GM21381 (cell line): ENCODE measurements around the gene CHD5.

ENCODE experiments used
- ATAC-seq: cut with Tn5 transposase; IDR thresholded peaks from one replicate; pipeline ENCODE4 v1.9.1; 2021; ENCODE audit warnings: mild to moderate bottlenecking, moderate library complexity; ENCODE audit not compliant: unreplicated experiment

Gene CHD5

GRCh38 chr1:6157132-6157527 lies 23.0 kb downstream of the CHD5 start:
- ATAC-seq = no peak

DNA sequence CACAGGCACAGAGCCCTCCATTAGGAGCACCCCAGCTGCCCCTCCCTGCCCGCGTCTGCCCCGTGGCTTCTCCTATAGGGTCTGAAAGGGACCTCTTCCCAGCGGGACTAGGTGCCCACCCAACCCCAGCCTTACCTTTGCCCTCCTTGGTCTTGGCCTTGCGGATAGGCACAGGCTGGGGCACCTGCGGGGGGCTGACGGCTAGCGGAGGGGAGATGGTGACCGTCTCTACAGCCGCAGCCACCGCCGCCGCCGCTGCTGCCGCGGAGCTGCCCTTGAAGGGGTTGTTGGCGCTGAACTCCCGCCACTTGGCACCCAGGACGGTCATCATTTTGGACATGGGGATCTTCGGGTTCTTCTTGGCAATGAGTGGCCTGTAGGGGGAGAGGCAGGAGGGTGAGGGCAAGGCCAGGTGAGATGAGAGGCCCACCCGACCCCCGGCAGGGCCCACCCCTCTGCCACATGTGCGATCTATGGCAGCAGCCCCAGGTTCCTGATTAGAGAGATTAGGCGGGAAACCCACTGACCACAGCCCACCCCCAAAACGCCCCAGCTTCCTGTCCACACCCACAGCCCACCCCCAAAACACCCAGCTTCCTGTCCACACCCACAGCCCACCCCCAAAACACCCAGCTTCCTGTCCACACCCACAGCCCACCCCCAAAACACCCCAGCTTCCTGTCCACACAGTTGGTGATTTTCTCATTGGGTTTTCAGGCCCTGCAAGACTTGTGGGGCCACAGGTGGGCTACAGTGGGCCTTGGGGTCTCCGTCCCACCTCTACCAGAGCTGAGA lies 25.4 kb downstream of the CHD5 start:
- ATAC-seq = no peak

DNA sequence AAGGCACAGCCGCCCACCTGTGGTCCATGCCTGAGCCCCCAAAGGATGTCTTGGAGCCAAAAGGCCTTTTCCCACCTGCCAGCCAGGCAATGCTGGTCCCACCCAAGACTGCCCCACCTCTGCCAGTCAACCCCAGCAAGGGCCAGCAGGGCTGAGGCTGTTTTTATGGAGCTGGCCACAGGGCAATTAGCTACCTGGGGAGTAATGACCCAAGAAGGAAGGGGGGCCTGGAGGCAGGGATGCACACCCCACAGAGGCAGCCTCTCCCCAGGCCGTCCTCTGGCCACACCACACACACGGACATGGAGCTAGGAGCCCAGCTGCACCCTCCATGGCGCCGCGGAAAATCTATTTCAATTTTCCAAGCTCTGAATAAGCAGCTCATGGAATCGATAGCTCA lies 27.2 kb downstream of the CHD5 start:
- no peak for ATAC-seq

- ATAC-seq = no peak
Observed at GRCh38 chr1:6152181-6152580, 27.9 kb downstream of the CHD5 start.

GRCh38 chr1:6151291-6151822 lies 28.8 kb downstream of the CHD5 start:
- no peak for ATAC-seq

- ATAC-seq = no peak
Observed at GRCh38 chr1:6150006-6150938, 29.8 kb downstream of the CHD5 start.

GRCh38 chr1:6149597-6149996 lies 30.5 kb downstream of the CHD5 start:
- no peak for ATAC-seq

DNA sequence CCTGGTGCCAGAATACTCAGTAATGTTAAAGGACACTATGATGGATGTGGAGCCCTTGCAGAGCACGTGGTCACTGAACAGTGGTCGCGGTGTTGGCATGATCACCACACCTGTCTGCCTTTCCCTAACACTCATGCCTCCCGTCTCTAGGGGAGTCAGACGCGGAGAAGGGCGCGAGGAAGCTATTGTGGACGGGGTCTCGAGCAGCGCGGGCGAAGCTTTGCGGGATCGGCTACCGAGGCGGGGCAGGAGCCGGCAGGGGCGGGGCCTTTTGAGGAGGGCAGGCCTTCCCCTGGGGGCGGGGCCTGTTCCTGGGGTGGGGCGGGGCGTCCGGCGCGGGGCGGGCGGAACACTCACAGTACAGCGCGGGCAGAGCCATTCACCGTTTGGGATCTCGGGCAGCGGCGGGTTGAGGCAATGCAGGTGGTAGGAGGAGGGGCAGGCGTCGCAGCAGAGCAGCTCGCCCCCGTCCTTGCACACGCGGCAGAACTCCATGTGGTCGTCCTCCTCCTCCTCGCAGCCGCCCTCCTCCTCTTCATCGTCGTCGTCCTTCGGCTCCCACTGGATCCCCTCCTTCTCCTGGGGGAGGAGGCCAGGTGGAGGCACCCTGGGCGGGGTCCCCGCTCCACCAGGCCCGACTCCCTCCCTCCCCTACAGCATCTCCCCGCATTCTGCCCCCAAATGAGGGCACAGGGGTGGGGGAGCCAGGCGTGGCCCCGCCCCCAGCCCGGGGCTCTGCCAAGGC lies 31.5 kb downstream of the CHD5 start:
- no peak for ATAC-seq

DNA sequence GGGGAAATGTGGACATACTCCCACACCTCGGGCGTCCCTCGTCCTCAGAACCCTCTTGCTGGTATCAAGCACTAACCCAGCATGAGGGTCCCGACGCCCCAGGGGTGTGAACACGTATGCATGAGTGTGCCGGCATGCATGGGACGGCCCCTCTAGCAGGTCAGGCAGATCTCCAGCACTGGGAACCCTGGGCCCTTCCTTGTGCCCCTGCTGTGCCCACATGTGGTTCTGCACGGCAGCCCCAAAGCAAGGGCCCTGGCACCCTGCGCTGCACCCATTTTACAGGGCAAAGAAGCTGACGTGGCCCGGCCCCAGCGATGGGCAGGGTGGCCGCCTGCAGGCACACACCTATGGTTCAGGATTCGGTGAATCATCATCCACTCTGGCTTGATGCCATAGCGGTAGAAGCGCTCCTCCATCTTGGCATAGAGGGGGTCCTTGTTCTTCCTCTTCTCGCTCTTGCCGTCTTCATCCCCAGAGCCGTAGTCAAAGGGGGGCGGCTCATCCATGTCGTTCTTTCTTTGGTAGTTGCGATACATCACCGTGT lies 34.2 kb downstream of the CHD5 start:
- no peak for ATAC-seq

- ATAC-seq = no peak
Observed at GRCh38 chr1:6145396-6145750, 34.7 kb downstream of the CHD5 start.

GRCh38 chr1:6144647-6145395 lies 35.3 kb downstream of the CHD5 start:
- no peak for ATAC-seq

GRCh38 chr1:6144175-6144574 lies 35.9 kb downstream of the CHD5 start:
- ATAC-seq = no peak

GRCh38 chr1:6143395-6143794 lies 36.7 kb downstream of the CHD5 start:
- ATAC-seq = no peak

DNA sequence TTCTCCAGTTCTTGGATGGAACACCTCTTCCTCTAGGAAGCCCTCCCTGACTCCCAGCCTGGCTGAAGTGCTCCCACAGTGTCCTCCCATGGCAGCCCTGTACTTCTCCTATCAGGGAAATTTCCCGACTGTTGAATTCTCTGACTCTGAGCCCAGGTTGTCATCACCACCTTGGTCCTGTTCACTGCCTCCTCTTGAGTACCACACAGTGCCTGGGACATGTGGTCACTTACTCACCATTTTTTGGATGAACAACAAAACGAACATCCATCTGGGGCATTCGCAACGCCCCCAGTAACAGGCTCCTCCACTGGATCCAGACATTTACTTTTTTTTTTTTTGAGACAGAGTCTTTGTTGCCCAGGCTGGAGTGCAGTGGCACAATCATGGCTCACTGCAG lies 37.4 kb downstream of the CHD5 start:
- ATAC-seq = no peak

DNA sequence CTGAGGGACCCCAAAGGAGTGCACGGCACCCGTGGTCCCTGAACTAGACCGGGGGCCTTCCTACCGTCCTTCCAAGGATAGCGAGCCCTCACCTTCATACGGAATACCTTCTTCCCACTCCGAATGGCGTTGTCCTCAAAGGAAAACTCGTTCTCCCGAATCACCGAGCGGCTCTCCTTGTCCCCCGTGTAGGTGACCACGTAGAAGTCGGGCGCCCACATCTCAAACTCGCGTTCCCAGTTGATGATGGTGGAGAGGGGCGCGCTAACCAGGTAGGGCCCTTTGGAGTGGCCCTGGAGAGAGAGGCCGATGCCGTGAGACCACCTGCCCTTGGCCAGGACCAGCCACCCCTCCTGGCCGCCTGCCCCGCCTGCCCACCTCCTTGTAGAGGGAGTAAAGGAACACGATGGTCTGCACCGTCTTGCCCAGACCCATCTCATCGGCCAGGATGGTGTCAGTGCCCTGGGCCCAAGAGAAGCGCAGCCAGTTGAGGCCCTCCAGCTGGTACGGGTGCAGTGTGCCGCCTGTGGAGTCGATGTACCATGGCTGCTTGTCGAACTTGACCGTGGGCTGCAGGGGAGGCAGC lies 38.0 kb downstream of the CHD5 start:
- no peak for ATAC-seq

DNA sequence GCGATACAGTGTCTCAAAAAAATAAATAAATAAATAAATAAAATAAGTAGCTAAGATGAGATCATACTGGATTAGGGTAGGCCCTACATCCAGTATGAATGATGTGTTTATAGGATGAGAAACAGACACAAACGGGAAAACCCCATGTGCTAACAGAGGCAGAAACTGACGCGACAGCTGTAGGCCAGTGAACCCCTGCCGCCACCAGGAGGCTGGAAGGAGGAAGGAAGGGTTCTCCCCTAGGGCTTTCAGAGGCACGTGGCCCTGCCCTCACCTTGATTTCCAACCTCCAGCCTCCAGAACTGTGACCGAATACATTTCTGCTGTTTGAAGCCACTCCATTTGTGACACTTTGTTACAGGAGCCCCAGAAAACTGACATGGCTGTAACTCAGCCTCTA lies 38.5 kb downstream of the CHD5 start:
- no peak for ATAC-seq

DNA sequence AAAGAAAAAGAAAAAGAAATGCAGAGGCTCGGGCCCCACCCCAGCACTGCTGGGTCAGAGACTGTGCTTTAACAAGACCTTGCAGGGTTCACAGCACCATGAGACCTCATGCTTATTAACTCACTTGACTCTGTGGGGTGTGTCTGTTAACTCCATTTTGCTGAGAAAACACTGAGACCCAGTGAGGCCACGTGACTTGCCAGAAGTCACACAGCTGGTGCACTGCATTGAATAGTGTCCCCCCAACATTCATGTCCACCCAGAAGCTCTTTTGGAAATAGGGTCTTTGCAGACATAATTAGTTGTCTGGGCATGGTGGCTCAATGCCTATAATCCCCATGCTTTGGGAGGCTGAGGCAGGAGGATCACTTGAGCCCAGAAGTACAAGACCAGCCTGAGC lies 39.7 kb downstream of the CHD5 start:
- no peak for ATAC-seq

- ATAC-seq = no peak
Observed at GRCh38 chr1:6137758-6138157, 42.4 kb downstream of the CHD5 start.

DNA sequence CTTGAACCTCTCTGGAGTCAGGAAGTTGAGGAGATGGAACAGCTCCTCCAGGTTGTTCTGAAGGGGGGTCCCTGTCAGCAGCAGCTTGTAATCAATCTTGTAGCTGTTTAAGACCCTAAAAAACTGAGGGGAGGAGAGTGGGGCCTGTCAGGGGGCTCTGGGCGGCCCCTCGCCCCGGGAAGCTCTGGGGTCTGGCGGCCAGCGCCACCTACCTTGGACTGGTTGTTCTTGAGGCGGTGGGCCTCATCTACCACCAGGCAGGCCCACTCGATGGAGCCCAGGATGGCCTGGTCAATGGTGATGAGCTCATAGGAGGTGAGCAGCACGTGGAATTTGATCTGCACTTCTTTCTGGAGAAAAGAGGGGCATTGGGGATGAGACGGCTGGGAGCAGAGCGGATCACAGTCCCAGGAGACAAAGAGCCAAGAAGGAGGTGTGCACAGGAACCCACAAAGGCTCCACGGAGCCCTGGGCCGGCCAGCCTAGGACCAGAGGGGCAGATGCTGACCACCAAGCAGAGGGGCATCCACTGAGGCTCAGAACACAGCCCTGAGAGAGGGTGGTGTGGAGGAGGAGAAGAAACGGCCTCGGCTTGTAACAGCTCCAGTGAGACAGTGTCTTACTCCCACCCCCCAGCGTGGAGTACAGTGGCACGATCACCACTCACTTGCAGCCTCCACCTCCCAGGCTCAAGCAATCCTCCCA lies 43.5 kb downstream of the CHD5 start:
- no peak for ATAC-seq
